VCaP (cell line): ENCODE data around the gene MPV17.

Experiments
- H3K27ac ChIP-seq: fragments of 450-650 bp; 2 replicates; pipeline ENCODE4 v1.5.1; 2017
- CTCF ChIP-seq: fragments of 450-650 bp; conservative IDR thresholded peaks from 2 replicates; pipeline ENCODE4 v1.5.1; 2017; ENCODE audit warnings: mild to moderate bottlenecking, moderate library complexity

The MPV17 gene

DNA sequence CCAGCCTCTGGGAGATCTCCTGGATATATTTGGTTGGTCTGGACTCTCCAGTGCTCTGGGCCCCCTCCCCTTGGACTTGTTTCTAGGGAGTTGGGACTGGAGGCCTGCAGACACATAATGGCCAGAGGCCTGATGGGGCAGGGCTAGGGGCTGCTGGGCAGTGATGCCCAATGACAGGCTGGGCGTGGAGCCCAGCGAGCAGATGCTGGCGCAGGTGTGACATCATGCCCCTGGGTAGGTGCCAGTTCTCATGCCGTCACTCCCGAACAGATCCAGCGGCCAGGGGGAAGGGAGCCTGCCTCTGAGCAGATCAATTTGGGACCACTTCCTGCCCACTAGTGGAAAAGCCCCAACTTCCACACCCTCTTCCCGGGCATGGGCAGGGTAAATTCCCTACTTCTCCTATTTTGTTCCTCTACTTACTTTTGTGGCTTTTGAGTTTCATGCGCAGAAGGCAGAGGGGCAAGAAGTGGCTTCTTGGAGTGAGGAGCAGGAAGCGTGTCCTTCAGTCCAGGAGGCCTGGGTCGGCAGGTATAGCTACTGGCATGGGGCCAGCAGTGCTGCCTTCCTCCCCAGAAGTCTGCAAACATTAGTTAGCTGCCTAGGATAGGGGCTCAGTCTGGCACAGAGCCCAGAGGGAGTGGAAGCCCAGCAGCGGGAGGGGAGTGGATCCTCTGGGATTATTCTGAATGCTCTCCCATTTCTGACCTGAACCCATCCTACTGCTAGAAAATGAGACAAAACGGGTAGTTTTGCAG, 6.1 kb downstream of the MPV17 start:
- TF ChIP-seq CTCF, result no peak
- H3K27ac ChIP-seq, result peak overlapping the region; percentile 24; the same call in 1 of the 2 replicates

DNA sequence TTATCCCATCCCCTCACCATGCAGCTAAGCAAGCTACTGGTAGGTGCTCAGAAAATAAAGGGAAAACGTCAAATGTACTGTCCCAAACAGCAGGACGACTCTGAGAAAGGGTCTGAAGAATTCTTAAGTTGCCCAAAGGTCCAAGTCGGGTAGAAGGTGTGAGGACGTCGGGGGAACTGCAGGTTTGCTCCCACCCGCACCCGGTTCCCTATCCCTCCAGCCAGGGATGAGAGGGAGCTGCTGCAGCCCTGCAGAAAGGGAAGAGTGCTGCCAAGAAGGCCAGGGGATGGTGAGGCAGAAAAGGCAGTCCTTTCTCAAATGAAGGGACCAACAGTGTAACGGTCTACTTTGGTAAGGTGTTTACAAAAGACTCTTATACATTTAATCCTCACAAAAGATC, 7.8 kb downstream of the MPV17 start:
- TF ChIP-seq CTCF, result no peak
- H3K27ac ChIP-seq, result no peak overlapping the region

DNA sequence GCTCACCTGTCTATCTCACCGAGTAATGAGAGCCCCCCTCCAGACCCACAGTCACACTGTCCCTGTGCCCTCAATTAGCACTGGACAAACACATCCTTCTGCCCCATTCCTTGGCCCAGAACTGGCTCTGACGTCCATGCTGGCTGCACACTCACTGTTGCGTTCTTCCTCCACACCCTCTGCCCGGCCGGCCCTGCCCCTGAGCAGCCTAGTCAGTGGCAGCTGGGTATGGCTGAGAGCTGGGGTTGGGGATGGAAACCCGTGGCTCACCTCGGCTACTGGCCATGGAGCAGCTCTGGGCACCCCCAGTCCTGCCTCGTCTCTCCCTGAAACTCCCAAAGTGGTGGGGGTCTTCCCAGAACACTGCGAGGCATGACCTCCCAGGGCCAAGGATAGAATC, 8.2 kb downstream of the MPV17 start:
- TF ChIP-seq CTCF, result no peak
- H3K27ac ChIP-seq, result no peak overlapping the region

DNA sequence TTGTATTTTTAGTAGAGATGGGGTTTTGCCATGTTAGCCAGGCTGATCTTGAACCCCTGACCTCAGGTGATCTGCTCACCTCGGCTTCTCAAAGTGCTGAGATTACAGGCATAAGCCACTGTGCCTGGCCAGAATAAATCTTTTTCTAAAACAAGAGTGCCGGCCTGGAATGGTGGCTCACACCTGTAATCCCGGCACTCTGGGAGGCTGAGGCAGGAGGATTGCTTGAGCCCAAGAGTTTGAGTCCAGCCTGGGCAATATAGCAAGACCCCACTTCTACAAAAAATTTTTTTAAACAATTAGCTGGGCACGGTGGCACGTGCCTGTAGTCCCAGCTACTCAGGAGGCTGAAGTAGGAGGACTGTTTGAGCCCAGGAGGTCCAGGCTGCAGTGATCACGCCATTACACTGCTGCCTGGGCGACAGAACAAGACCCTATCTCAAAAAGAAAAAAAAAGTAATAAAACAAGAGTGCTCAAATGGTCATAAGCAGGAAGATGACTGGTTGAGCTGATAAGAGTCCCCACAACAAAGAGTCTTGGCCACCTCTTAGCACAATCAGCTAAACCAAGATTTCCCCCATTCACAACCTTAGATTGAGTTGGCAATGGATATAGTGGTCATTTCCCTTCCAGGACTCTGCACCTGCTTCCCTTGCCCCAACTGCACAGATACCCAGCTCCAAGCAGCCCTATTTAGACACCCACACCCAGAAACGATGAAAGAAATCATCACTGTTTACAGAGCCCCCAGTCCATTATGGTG, 8.8 kb downstream of the MPV17 start:
- no peak for TF ChIP-seq CTCF
- no peak overlapping the region for H3K27ac ChIP-seq

GRCh38 chr2:27312152-27312551, 10.7 kb downstream of the MPV17 start:
- no peak overlapping the region for H3K27ac ChIP-seq
- TF ChIP-seq CTCF, result no peak

GRCh38 chr2:27309651-27310050, 13.2 kb downstream of the MPV17 start:
- no peak for TF ChIP-seq CTCF
- no peak overlapping the region for H3K27ac ChIP-seq

- H3K27ac ChIP-seq, result no peak within 1 kb of the TSS
- no peak for TF ChIP-seq CTCF
These were observed 14.5 kb downstream of the MPV17 start, which contains the start of gene UCN for GRCh38 chr2:27308359-27308881. TSS of gene UCN (minus strand) at chr2:27308445. CDS start at chr2:27307895, 550 bp downstream.
